ENCODE data around the gene KATNAL2.
"Not testable (repeated sequence)": the region's sequence is repeated elsewhere in the genome, so short reads cannot be mapped to it uniquely, and the experiment has no call there.

Gene KATNAL2

DNA sequence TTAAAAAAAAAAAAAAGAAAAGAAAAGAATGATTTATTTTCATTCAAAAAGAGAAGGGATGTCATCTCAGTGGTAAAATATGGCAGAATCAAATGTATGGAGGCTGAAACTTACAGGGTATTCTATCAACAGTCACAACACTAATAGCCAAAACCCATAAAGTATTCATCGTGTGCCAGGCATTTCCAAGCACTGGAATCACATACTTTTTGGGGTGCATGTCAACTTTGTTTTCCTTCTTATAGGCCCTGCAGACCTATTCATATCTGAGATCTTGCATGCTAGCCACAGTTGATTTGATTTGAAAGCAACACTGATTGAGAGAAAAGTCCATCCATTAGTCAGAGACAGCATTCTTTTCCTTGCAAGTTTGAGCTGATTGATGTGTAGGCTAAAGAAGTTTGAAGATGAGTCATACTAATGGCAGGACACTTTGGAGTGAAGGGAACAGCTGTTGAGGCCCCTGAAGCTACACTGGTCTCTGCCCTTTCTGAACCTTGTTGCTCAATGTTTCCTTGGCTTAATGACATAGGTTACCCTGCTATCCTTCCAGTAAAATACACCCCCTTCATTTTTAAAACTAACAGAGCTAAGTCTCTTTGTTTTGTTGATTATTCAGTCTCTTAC is 22.0 kb downstream of the KATNAL2 start:
- no peak overlapping the region for H3K4me3 ChIP-seq (ENCODE audit: low read depth, low read length)

DNA sequence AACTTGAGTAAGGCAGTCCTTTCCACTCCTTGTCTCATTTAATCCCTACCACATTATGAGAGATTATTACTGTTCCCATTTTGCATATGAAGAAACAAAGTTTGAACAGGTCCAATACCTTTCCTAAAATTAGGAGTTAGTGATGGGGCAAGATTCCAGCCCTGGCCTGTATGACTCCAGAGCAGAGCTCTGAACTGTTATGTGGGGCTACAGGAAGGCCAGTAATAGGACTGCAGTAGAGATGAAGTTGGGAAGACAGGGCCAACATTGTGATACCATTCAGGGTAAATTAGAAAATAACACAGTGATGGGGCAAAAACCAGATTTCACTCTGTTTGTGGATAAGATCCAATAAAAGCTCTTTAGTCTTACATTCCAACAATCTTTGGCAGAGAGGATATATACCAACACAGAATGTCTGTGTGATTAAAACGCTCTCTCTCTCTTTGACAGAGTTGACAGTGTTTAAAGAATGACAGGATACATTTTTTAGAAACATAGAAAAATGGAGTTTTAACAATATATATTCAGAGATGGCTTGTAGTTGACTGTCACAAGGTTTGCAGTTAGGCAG is 22.7 kb downstream of the KATNAL2 start:
- no peak overlapping the region for H3K4me3 ChIP-seq (ENCODE audit: low read depth, low read length)

DNA sequence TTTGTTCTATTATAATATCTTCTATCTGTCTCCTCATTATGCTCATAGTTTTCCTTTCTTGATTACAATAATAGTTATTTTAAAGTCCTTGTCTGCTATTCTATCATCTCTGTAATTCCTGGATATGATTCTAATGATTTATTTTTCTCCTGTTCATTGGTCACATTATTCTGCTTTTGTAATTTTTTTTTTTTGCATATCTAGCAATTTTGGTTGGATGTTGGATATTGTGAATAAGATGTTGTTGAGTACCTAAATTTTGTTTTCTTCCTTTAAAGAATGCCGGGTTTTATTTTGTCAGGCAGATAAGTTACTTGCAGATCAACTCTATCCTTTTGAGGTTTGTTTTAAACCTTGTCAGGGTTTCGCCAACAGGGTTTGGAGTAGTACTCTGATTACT is 25.2 kb downstream of the KATNAL2 start:
- H3K4me3 ChIP-seq (ENCODE audit: low read depth, low read length) = no peak overlapping the region

DNA sequence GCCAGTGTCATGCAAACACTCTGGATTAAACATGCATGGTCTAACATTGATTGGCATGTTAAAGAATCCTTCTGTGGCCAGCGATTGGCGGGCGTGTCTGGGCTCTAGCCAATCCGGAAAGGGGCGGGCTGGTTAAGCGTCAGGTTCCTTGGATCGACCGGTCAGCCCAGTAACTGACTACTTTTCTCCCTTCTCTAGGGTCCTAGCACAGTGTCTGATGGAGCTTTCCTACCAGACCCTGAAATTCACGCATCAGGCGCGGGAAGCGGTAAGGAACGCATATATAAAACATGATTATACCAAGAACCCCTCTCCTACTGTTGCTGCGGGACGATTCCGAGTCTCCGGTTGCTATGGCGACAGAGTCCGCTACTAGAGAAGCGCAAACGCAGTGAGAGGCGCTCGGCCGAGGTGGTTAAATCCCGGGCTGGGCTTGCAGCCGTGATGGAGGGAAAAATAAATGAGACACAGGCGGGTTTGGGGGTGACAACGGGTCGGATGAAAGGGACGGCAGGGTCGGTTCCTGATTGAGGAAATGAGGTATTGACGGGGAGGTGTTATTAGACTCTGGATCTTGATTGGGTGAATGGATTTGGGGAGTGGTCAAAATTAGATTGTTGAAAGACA is 29.4 kb downstream of the KATNAL2 start:
- H3K4me3 ChIP-seq (ENCODE audit: low read depth, low read length) = peak overlapping the region; percentile 97

DNA sequence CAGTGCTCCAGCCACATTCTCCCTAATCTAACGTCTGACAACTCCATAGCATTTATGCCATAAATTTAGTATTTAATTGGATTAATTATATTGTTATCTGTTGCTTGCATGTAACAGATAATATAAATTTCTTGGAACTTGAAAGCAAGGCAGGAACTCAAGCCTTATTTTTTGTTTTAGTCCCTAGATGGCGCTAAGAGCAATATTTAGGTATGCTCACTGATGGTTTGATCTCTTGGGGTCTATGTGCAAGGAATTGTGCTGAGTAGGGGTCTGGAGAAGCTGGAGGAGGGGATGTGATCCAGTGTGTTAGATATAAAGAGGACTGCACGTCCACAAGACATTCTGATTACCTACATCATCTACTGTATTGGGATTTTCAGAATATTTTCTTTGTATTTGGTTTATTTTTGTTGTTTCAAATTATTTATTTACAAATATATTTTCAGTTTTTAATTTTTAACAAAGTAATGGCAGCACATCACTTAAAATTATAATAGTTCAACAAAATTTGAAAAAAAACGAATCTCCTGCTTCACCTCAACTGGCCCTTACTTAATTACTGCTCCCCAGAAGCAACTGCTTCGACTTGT is 32.8 kb downstream of the KATNAL2 start:
- no peak overlapping the region for H3K4me3 ChIP-seq (ENCODE audit: low read depth, low read length)

DNA sequence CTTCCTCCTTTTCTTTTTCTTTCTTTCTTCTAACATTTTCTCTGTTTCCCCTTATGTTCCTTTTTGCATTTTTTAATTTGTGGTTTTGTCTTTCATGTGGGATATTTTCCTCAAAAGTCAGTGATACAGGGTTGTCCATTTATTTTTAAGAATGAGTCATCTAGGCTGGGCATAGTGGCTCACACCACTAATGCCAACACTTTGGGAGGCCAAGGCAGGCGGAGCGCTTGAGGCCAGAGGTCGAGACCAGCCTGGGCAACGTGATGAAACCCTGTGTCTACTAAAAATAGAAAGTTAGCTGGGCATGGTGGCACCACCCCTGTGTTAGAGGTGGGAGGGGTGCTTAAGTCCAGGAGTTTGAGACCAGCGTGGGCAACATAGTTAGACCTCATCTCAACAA is 35.8 kb downstream of the KATNAL2 start:
- H3K4me3 ChIP-seq (ENCODE audit: low read depth, low read length) = no peak overlapping the region

DNA sequence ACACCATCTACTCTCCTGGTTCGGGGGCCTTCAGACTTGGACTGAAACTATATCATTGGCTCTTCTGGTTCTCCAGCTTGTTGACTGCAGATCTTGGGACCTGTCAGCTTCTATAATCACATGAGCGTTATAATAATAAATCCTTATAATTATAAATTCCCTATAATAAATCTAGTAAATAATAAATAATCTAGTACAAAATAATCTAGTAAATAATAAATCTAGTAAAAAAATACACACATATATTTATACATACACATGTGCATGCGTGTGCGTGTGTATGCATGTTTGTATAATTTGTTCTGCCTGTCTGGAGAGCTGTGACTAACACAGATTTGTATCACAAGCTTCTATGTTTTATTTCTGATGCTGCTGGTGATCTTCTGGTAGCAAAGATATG is 40.8 kb downstream of the KATNAL2 start:
- H3K4me3 ChIP-seq (ENCODE audit: low read depth, low read length) = no peak overlapping the region

DNA sequence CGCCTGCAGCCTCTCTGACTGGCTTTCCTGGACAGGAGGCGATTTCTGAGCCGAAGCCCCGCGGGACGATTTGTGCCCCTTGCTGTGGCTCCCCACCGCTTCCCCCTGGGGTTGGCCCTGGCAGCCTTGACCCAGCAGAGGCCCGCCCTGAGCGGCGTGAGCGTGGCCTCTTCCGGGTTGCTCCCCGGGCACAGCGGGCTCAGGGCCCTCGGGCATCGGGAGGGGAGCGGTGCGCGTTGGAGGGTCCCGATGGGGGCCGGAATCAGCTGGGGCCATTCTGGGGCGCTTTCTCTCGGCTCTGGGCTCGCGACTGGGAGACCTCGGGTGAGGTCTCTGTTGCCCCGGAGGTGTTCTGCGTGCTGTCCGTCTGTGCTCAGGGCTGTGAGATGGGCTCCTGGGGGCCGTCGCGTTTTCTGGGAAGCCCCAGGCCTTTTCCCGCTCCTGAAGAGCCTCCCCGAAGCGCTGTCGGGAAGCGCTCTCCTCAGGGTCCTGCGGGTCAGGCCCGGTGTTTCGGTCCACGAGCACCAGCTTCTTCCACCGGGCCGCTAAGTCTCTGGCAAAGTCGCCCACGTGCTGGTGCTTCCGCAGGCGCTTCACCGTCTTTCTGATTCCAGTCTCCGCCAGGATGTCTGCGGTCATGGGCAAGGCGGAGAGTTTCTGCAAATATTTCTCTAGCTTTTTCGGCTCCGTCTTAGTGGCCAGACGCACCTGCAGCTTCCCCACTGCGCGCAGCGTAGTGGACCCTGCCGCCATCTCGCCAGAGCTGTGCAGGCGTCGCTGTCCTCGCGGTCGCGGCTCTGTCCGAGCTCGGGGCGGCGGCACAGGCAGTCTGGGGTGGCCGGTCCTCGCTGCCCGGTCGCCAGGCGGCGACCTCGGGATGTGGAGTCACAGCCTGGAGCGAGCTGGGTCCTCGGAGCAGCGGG is 46.5 kb downstream of the KATNAL2 start:
- H3K4me3 ChIP-seq (ENCODE audit: low read depth, low read length) = not testable (repeated sequence)

DNA sequence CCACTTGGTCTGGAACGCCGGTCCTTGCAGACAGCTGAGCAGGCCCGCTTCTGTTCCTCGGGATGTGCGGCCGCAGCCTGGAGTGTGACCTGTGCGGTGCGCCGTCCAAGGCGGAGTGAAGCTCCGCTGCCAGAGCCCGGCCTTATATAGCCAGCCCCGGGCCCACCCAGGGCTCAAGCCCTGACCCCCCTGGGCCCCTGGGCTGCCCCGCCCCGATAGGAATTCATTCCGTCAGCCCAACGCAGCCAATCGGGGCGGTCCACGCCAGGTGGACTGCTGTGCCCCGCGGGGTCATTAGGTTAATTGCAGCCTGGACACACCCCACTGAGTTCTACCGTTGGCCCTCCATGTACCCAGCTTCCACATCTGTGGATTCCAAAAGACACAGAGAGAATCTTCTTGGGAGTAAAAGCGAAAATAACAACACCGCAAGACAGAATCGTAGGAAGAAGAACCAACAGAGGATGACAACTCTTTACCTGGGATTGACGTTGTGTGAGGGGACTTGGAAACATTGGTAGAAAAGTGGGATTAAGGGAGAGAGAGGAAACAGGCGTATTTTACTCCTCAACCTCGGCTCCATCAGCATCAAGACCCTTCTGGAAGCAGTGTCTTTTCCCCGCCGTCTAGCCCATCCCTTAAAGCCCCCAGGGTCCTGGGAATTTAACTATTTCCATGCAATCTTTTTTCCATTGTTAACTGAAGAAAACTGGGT is 47.3 kb downstream of the KATNAL2 start:
- H3K4me3 ChIP-seq (ENCODE audit: low read depth, low read length) = not testable (repeated sequence)

DNA sequence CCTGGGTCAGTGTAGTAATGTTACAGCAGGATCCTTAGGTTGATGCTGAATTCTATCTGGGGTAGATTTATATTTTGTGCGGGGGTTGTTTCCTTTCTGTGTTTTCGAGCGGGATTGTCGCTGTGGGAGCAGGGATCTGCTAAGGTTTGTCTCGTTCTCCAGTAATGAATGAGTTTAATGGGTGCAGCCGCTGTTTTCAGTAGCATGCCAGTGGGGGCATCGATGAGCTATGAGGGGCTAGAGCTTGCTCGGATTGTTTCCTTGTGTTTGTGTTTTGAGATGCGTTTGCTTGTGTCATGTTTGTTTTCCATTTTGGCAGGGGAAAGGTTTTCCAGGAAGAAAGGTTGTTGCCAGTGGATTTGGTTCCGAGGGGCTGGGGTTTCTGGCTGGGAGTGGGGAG is 48.9 kb downstream of the KATNAL2 start:
- H3K4me3 ChIP-seq (ENCODE audit: low read depth, low read length) = not testable (repeated sequence)

DNA sequence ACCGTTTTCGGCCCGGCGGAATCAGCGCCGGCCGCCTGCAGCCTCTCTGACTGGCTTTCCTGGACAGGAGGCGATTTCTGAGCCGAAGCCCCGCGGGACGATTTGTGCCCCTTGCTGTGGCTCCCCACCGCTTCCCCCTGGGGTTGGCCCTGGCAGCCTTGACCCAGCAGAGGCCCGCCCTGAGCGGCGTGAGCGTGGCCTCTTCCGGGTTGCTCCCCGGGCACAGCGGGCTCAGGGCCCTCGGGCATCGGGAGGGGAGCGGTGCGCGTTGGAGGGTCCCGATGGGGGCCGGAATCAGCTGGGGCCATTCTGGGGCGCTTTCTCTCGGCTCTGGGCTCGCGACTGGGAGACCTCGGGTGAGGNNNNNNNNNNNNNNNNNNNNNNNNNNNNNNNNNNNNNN is 52.1 kb downstream of the KATNAL2 start:
- H3K4me3 ChIP-seq (ENCODE audit: low read depth, low read length) = not testable (repeated sequence)

DNA sequence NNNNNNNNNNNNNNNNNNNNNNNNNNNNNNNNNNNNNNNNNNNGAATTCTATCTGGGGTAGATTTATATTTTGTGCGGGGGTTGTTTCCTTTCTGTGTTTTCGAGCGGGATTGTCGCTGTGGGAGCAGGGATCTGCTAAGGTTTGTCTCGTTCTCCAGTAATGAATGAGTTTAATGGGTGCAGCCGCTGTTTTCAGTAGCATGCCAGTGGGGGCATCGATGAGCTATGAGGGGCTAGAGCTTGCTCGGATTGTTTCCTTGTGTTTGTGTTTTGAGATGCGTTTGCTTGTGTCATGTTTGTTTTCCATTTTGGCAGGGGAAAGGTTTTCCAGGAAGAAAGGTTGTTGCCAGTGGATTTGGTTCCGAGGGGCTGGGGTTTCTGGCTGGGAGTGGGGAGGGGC is 102.5 kb downstream of the KATNAL2 start:
- H3K4me3 ChIP-seq (ENCODE audit: low read depth, low read length) = not testable (repeated sequence)

DNA sequence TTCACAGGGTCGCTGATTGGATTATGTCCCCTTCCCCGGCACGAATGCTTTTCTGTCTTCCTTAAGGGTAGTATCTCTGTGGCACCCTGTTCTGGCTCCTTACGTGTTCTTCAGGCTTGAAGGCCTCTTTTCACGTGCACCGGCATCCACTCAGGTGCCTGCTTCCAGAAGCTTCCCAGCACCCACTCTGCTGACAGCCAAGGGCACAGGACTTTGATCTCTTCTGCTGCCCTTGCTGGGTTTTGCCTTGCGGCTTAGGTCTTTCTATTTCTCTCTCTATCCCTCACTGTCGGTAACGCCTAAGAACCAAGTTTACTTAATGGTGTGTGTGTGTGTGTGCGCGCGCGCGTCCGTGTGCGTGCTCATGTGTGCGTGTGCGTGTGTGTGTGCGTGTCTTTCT is 103.4 kb downstream of the KATNAL2 start:
- not testable (repeated sequence) for H3K4me3 ChIP-seq (ENCODE audit: low read depth, low read length)

DNA sequence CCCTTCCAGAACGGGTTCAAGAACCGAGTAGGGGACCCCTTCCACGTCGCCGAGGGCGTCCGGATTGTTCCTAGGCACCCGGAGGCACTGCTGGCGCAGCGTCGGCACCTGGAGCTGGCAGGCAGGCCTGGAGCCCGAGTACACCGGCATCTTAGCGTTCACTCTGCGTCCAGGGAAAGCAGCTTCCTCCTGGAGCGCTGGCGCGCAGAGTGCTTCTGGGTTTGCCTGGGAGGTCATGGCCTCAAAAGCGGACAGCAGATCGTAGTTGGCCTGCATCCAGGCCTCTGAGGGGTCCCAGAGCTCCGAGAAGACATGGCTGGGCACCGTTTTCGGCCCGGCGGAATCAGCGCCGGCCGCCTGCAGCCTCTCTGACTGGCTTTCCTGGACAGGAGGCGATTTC is 105.4 kb downstream of the KATNAL2 start:
- H3K4me3 ChIP-seq (ENCODE audit: low read depth, low read length) = not testable (repeated sequence)

DNA sequence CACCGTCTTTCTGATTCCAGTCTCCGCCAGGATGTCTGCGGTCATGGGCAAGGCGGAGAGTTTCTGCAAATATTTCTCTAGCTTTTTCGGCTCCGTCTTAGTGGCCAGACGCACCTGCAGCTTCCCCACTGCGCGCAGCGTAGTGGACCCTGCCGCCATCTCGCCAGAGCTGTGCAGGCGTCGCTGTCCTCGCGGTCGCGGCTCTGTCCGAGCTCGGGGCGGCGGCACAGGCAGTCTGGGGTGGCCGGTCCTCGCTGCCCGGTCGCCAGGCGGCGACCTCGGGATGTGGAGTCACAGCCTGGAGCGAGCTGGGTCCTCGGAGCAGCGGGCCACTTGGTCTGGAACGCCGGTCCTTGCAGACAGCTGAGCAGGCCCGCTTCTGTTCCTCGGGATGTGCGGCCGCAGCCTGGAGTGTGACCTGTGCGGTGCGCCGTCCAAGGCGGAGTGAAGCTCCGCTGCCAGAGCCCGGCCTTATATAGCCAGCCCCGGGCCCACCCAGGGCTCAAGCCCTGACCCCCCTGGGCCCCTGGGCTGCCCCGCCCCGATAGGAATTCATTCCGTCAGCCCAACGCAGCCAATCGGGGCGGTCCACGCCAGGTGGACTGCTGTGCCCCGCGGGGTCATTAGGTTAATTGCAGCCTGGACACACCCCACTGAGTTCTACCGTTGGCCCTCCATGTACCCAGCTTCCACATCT is 106.5 kb downstream of the KATNAL2 start:
- H3K4me3 ChIP-seq (ENCODE audit: low read depth, low read length) = not testable (repeated sequence)

DNA sequence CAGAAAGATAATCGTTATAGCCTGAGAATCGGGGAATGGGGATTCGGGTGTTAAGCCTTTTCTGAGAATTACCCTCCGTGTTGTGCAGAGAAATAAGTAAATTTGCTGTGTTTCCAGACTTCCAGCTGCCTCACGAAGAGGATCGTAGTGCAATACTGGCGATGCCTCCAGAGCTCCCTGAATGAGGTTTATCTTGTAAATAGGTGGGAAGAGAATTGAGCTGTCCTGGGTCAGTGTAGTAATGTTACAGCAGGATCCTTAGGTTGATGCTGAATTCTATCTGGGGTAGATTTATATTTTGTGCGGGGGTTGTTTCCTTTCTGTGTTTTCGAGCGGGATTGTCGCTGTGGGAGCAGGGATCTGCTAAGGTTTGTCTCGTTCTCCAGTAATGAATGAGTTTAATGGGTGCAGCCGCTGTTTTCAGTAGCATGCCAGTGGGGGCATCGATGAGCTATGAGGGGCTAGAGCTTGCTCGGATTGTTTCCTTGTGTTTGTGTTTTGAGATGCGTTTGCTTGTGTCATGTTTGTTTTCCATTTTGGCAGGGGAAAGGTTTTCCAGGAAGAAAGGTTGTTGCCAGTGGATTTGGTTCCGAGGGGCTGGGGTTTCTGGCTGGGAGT is 108.3 kb downstream of the KATNAL2 start:
- H3K4me3 ChIP-seq (ENCODE audit: low read depth, low read length) = not testable (repeated sequence)

DNA sequence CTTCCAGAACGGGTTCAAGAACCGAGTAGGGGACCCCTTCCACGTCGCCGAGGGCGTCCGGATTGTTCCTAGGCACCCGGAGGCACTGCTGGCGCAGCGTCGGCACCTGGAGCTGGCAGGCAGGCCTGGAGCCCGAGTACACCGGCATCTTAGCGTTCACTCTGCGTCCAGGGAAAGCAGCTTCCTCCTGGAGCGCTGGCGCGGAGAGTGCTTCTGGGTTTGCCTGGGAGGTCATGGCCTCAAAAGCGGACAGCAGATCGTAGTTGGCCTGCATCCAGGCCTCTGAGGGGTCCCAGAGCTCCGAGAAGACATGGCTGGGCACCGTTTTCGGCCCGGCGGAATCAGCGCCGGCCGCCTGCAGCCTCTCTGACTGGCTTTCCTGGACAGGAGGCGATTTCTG is 111.3 kb downstream of the KATNAL2 start:
- not testable (repeated sequence) for H3K4me3 ChIP-seq (ENCODE audit: low read depth, low read length)

DNA sequence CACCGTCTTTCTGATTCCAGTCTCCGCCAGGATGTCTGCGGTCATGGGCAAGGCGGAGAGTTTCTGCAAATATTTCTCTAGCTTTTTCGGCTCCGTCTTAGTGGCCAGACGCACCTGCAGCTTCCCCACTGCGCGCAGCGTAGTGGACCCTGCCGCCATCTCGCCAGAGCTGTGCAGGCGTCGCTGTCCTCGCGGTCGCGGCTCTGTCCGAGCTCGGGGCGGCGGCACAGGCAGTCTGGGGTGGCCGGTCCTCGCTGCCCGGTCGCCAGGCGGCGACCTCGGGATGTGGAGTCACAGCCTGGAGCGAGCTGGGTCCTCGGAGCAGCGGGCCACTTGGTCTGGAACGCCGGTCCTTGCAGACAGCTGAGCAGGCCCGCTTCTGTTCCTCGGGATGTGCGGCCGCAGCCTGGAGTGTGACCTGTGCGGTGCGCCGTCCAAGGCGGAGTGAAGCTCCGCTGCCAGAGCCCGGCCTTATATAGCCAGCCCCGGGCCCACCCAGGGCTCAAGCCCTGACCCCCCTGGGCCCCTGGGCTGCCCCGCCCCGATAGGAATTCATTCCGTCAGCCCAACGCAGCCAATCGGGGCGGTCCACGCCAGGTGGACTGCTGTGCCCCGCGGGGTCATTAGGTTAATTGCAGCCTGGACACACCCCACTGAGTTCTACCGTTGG is 112.4 kb downstream of the KATNAL2 start:
- not testable (repeated sequence) for H3K4me3 ChIP-seq (ENCODE audit: low read depth, low read length)

DNA sequence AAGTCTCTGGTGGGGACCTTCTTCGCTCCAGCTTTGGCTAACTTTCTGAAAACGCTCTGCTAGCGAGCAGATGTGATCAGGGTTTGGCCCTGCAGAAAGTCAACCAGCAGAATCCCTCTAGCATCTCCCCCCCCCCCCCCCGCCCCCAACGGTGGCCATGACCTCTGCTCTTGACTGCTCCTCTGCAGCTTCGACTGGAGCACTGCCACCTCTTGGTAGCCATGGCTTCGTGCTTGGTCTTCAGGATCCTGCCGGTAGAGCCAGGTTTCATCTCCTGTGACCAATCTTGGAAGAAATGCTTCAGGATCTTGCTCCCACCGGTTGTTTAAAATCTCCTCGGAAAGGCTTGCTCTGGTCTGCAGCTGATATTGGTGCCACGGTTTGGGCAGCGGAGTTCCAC is 113.5 kb downstream of the KATNAL2 start:
- H3K4me3 ChIP-seq (ENCODE audit: low read depth, low read length) = not testable (repeated sequence)

All from iPS-11a (cell line).